Nephron (organoid): ENCODE results near the gene ENGASE.

ENCODE experiments used
- H3K27ac Mint-ChIP-seq, 3 experiments: 2 replicates each; pipeline ENCODE4 v1.8.0; 2020; ENCODE audit warnings: mixed read lengths in 3 of 3, mild to moderate bottlenecking in 2 of 3, moderate library complexity in 1 of 3
- H3K27me3 Mint-ChIP-seq: 2 replicates; pipeline ENCODE4 v1.8.0; 2021; ENCODE audit warnings: low read depth, mild to moderate bottlenecking, moderate library complexity, mixed read lengths
- H3K36me3 Mint-ChIP-seq: 2 replicates; pipeline ENCODE4 v1.8.0; 2020; ENCODE audit warnings: low read depth, mixed read lengths
- H3K4me1 Mint-ChIP-seq: 2 replicates; pipeline ENCODE4 v1.8.0; 2020; ENCODE audit warnings: mixed read lengths
- H3K4me3 Mint-ChIP-seq, 3 experiments: 2 replicates each; pipeline ENCODE4 v1.8.0; 2020; ENCODE audit warnings: mild to moderate bottlenecking in 3 of 3, mixed read lengths in 3 of 3, moderate library complexity in 2 of 3
- H3K9me3 Mint-ChIP-seq: 2 replicates; pipeline ENCODE4 v1.8.0; 2020; ENCODE audit warnings: mixed read lengths
- CTCF ChIP-seq, 3 experiments: fragments of 200-600 bp; sonication (generic); IDR thresholded peaks; one replicate each; pipeline ENCODE4 v1.5.0; 2021; ENCODE audit warnings: antibody characterized with exemption in 3 of 3; ENCODE audit not compliant: unreplicated experiment in 3 of 3

ENGASE gene

GRCh38 chr17:79033046-79033616 is 41.5 kb upstream of the ENGASE start:
- Mint-ChIP-seq H3K36me3 (no peaks in the 10 kb centered on the region), H3K9me3 (no peaks in the 10 kb centered on the region), H3K4me1 (peaks cover 9% of the 10 kb centered on the region), H3K4me3 (no peak overlapping the region), H3K27me3 (peaks cover 71% of the 10 kb centered on the region), H3K27ac (no peak overlapping the region)
- TF ChIP-seq CTCF (IDR thresholded peaks at IDR 0.05; ENCODE audit: unreplicated experiment in 3 of 3) = no peak

GRCh38 chr17:79033741-79034501 is 40.7 kb upstream of the ENGASE start:
- Mint-ChIP-seq H3K4me3 (no peak overlapping the region), H3K4me1 (peaks cover 9% of the 10 kb centered on the region), H3K9me3 (no peaks in the 10 kb centered on the region), H3K36me3 (no peaks in the 10 kb centered on the region), H3K27ac (no peak overlapping the region), H3K27me3 (peaks cover 69% of the 10 kb centered on the region)
- no peak for TF ChIP-seq CTCF (IDR thresholded peaks at IDR 0.05; ENCODE audit: unreplicated experiment in 3 of 3)

- no peaks in the 10 kb centered on the region for H3K9me3 Mint-ChIP-seq
- H3K27ac Mint-ChIP-seq = no peak overlapping the region
- H3K4me3 Mint-ChIP-seq = no peak overlapping the region
- H3K36me3 Mint-ChIP-seq = no peaks in the 10 kb centered on the region
- no peak for TF ChIP-seq CTCF (IDR thresholded peaks at IDR 0.05; ENCODE audit: unreplicated experiment in 3 of 3)
- peaks cover 66% of the 10 kb centered on the region for H3K27me3 Mint-ChIP-seq
- peaks cover 9% of the 10 kb centered on the region for H3K4me1 Mint-ChIP-seq
Measured at GRCh38 chr17:79034931-79035485, 39.6 kb upstream of the ENGASE start.

GRCh38 chr17:79035686-79036085 is 38.9 kb upstream of the ENGASE start:
- H3K36me3 Mint-ChIP-seq = no peaks in the 10 kb centered on the region
- H3K4me3 Mint-ChIP-seq = no peak overlapping the region
- peaks cover 9% of the 10 kb centered on the region for H3K4me1 Mint-ChIP-seq
- no peaks in the 10 kb centered on the region for H3K9me3 Mint-ChIP-seq
- no peak for TF ChIP-seq CTCF (IDR thresholded peaks at IDR 0.05; ENCODE audit: unreplicated experiment in 3 of 3)
- H3K27ac Mint-ChIP-seq = no peak overlapping the region
- H3K27me3 Mint-ChIP-seq = peaks cover 65% of the 10 kb centered on the region

GRCh38 chr17:79036181-79036580 is 38.4 kb upstream of the ENGASE start:
- Mint-ChIP-seq H3K27me3 (peaks cover 64% of the 10 kb centered on the region), H3K4me3 (no peak overlapping the region), H3K27ac (no peak overlapping the region), H3K36me3 (no peaks in the 10 kb centered on the region), H3K9me3 (no peaks in the 10 kb centered on the region), H3K4me1 (peaks cover 9% of the 10 kb centered on the region)
- TF ChIP-seq CTCF (IDR thresholded peaks at IDR 0.05; ENCODE audit: unreplicated experiment in 3 of 3) = no peak
